GM21381 (cell line): ENCODE data around the gene ROR2.
"Not testable (repeated sequence)": the region's sequence is repeated elsewhere in the genome, so short reads cannot be mapped to it uniquely, and the experiment has no call there.

Experiments used
- ATAC-seq: cut with Tn5 transposase; IDR thresholded peaks from one replicate; pipeline ENCODE4 v1.9.1; 2021; ENCODE audit warnings: mild to moderate bottlenecking, moderate library complexity; ENCODE audit not compliant: unreplicated experiment

Gene ROR2

GRCh38 chr9:91949946-91950664, at the start of gene ROR2:
ROR2 (minus strand) TSS chr9:91950228.
- no peak for ATAC-seq

GRCh38 chr9:91995000-91995655, 45.1 kb upstream of the ROR2 start:
- no peak for ATAC-seq

GRCh38 chr9:91994422-91994821, 44.4 kb upstream of the ROR2 start:
- ATAC-seq = no peak

GRCh38 chr9:91992461-91993041, 42.5 kb upstream of the ROR2 start:
- no peak for ATAC-seq

GRCh38 chr9:91991721-91992341, 41.8 kb upstream of the ROR2 start:
- no peak for ATAC-seq

- ATAC-seq = no peak
These were observed 36.2 kb upstream of the ROR2 start for GRCh38 chr9:91986248-91986647.

GRCh38 chr9:91985692-91986091, 35.7 kb upstream of the ROR2 start:
- no peak for ATAC-seq

- no peak for ATAC-seq
These were observed 28.8 kb upstream of the ROR2 start for GRCh38 chr9:91978740-91979414.

GRCh38 chr9:91975254-91975653, 25.2 kb upstream of the ROR2 start:
- ATAC-seq = not testable (repeated sequence)

GRCh38 chr9:91972711-91973110, 22.7 kb upstream of the ROR2 start:
- no peak for ATAC-seq

- no peak for ATAC-seq
These were observed 22.1 kb upstream of the ROR2 start for GRCh38 chr9:91972076-91972626.

GRCh38 chr9:91967259-91967658, 17.2 kb upstream of the ROR2 start:
- ATAC-seq = no peak

GRCh38 chr9:91966503-91966902, 16.5 kb upstream of the ROR2 start:
- no peak for ATAC-seq

- ATAC-seq = no peak
These were observed 13.7 kb upstream of the ROR2 start for GRCh38 chr9:91963711-91964240.

GRCh38 chr9:91960367-91960766, 10.3 kb upstream of the ROR2 start:
- no peak for ATAC-seq

- ATAC-seq = no peak
These were observed 8.1 kb upstream of the ROR2 start for GRCh38 chr9:91958174-91958573.

GRCh38 chr9:91954841-91955471, 4.9 kb upstream of the ROR2 start:
- ATAC-seq = no peak

GRCh38 chr9:91953718-91954117, 3.7 kb upstream of the ROR2 start:
- ATAC-seq = no peak

- ATAC-seq = no peak
These were observed 2.0 kb upstream of the ROR2 start for GRCh38 chr9:91951944-91952520.

- ATAC-seq = no peak
These were observed 559 bp downstream of the ROR2 start for GRCh38 chr9:91949392-91949945.
